ES-I3 (cell line): ENCODE data around the gene PABPN1L.

Source experiments
- H3K36me3 ChIP-seq: 2 replicates; pipeline ENCODE4 v1.6.1; 2013; ENCODE audit warnings: mild to moderate bottlenecking, low read length, control low read depth, moderate library complexity; ENCODE audit not compliant: insufficient read depth
- H3K4me1 ChIP-seq: 2 replicates; pipeline ENCODE4 v1.6.1; 2013; ENCODE audit warnings: mild to moderate bottlenecking, control low read depth, low read length; ENCODE audit not compliant: insufficient read depth
- H3K9ac ChIP-seq: 2 replicates; pipeline ENCODE4 v1.6.1; 2013; ENCODE audit warnings: low read depth, mild to moderate bottlenecking, low read length, moderate library complexity
- H3K9me3 ChIP-seq: 2 replicates; pipeline ENCODE4 v1.6.1; 2013; ENCODE audit warnings: mild to moderate bottlenecking, low read length, moderate library complexity; ENCODE audit not compliant: control insufficient read depth, insufficient read depth

PABPN1L gene

GRCh38 chr16:88844419-88845036 is 21.9 kb downstream of the PABPN1L start:
- Histone ChIP-seq H3K36me3 (no peaks in the 10 kb centered on the region), H3K4me1 (no peaks in the 10 kb centered on the region), H3K9me3 (no peaks in the 10 kb centered on the region), H3K9ac (no peak overlapping the region)

GRCh38 chr16:88843256-88843655 is 23.2 kb downstream of the PABPN1L start:
- no peaks in the 10 kb centered on the region for H3K36me3 ChIP-seq
- no peak overlapping the region for H3K9ac ChIP-seq
- no peaks in the 10 kb centered on the region for H3K9me3 ChIP-seq
- no peaks in the 10 kb centered on the region for H3K4me1 ChIP-seq

- Histone ChIP-seq H3K4me1 (no peaks in the 10 kb centered on the region), H3K9me3 (no peaks in the 10 kb centered on the region), H3K36me3 (no peaks in the 10 kb centered on the region), H3K9ac (no peak overlapping the region)
Observed at GRCh38 chr16:88842806-88843205, 23.7 kb downstream of the PABPN1L start.

DNA sequence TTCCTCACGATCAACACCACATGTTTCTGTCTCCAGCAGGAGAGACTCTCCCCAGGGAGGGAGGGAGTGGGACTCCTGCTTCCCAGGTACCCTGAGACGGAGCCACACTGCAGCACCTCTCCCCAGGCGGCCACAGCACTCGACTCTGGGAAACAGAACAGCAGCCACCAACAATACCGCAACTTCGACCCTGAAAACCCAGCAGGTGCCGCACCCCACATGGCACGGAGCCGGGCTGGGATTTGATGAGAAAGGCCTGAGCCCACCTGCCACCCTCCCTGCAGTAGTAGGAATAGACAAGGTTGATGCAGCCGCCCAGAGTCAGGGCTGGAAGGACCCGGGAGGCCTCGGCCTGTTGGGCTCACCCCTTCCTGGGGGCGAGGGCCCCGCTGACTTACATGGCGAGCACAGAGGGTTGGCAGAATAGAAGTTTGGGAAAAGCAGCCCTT is 24.1 kb downstream of the PABPN1L start:
- no peak overlapping the region for H3K9ac ChIP-seq
- no peaks in the 10 kb centered on the region for H3K4me1 ChIP-seq
- no peaks in the 10 kb centered on the region for H3K36me3 ChIP-seq
- H3K9me3 ChIP-seq: no peaks in the 10 kb centered on the region

DNA sequence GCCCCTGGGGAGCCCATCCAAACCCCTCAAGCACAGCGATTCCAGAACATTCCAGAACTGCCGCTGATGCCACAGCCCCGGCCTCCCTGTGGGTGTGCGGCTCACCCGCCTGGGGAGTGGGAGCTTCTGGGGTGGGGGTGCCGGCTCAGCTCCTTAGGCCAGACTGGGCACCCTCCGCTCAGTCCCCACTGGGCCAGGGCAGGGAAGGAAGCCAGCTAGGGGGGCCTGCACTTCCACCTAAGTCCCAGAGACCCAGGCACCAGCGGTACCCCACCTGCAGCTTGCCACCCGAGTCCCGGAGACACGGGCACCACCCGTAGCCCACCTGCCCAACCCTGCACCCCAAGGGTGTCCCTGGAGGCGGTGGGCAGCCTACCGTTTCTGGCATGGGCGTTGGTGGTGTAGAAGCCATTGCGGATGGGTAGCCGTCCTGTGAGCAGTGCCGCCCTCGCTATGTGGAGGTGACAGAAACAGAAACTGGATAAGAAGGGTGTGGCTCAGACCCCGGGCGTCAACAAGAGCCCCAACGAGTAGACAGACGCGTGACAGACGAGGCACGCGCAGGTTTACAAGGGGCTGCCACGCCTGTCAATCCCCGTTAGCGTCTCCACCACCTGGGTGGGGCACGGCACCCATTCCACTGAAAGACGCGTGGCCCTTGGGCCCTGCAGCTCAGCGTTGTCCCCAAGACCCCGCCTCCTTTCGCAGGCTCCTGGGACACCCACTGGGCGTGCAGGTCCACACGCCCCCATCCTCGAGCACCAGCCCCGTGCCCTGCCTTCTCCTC is 24.7 kb downstream of the PABPN1L start:
- Histone ChIP-seq H3K4me1 (no peaks in the 10 kb centered on the region), H3K36me3 (no peaks in the 10 kb centered on the region), H3K9ac (no peak overlapping the region), H3K9me3 (no peaks in the 10 kb centered on the region)

GRCh38 chr16:88840600-88841215 is 25.8 kb downstream of the PABPN1L start:
- Histone ChIP-seq H3K4me1 (no peaks in the 10 kb centered on the region), H3K36me3 (no peaks in the 10 kb centered on the region), H3K9ac (no peak overlapping the region), H3K9me3 (no peaks in the 10 kb centered on the region)

GRCh38 chr16:88839745-88840599 is 26.5 kb downstream of the PABPN1L start:
- no peaks in the 10 kb centered on the region for H3K9me3 ChIP-seq
- no peaks in the 10 kb centered on the region for H3K36me3 ChIP-seq
- no peaks in the 10 kb centered on the region for H3K4me1 ChIP-seq
- no peak overlapping the region for H3K9ac ChIP-seq

DNA sequence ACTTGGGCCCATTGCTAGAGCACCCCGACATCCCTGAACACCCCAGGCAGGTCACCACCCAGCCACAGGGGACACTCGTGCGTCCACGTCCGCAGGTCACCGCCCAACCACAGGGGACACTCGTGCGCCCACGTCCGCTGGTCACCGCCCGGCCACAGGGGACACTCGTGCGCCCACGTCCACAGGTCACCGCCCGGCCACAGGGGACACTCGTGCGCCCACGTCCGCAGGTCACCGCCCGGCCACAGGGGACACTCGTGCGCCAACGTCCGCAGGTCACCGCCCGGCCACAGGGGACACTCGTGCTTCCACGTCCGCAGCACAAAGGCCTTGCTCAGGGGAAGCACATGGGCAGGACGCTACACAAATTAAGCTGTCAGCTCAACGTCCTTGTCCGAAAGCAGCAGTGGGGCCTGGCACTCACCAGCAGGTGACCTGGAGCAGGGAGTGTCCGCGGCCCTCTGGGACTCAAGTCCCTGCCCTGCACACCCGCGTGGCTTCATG is 27.4 kb downstream of the PABPN1L start:
- Histone ChIP-seq H3K9ac (no peak overlapping the region), H3K36me3 (no peaks in the 10 kb centered on the region), H3K4me1 (no peaks in the 10 kb centered on the region), H3K9me3 (no peaks in the 10 kb centered on the region)

GRCh38 chr16:88838566-88838965 is 27.9 kb downstream of the PABPN1L start:
- Histone ChIP-seq H3K9me3 (no peaks in the 10 kb centered on the region), H3K4me1 (no peaks in the 10 kb centered on the region), H3K9ac (no peak overlapping the region), H3K36me3 (no peaks in the 10 kb centered on the region)

DNA sequence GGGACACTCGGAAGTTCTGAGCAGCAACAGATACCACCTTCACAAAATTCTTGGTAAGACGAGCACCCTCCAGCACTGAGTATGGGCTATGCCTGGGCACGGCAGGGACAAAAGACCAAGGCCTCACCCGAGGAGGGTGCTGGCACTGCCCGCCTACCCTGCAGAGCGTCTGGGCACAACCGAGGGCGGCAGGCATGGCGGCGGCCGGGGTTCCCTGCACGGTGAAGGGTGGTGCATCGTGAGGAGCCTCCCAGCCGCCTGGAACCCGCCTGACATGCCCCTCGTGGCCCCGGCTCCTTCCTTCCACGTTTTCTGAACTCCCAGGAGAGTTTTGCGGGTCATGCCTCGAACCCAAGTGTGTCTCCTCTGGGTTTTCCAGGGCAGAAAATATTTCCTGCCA is 28.7 kb downstream of the PABPN1L start:
- no peaks in the 10 kb centered on the region for H3K4me1 ChIP-seq
- no peaks in the 10 kb centered on the region for H3K9me3 ChIP-seq
- no peak overlapping the region for H3K9ac ChIP-seq
- no peaks in the 10 kb centered on the region for H3K36me3 ChIP-seq

- no peak overlapping the region for H3K9ac ChIP-seq
Observed at GRCh38 chr16:88836791-88837190, 29.7 kb downstream of the PABPN1L start.

DNA sequence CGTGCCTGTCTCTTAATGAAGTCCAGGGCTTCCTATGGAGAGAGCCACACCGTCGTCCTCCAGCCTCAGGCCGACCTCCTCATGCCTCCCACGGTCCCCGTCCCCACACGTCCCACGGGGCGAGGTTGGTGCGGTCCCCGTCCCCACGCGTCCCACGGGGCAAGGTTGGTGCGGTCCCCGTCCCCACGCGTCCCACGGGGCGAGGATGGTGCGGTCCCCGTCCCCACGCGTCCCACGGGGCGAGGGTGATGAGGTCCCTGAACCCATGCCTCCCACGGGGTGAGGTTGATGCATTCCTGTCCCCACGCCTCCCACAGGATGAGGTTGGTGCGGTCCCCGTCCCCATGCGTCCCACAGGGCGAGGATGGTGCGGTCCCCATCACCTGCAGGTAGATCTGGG is 30.6 kb downstream of the PABPN1L start:
- Histone ChIP-seq H3K9me3 (no peaks in the 10 kb centered on the region), H3K9ac (no peak overlapping the region), H3K36me3 (no peaks in the 10 kb centered on the region), H3K4me1 (no peaks in the 10 kb centered on the region)

More at GRCh38 chr16:88836791-88837190, 29.7 kb downstream of the PABPN1L start:
- no peaks in the 10 kb centered on the region for H3K4me1 ChIP-seq
- no peaks in the 10 kb centered on the region for H3K36me3 ChIP-seq
- no peaks in the 10 kb centered on the region for H3K9me3 ChIP-seq

- Histone ChIP-seq H3K9ac (no peak overlapping the region), H3K36me3 (no peaks in the 10 kb centered on the region), H3K9me3 (no peaks in the 10 kb centered on the region), H3K4me1 (no peaks in the 10 kb centered on the region)
Observed at GRCh38 chr16:88835383-88835782, 31.1 kb downstream of the PABPN1L start.

GRCh38 chr16:88834670-88835069 is 31.8 kb downstream of the PABPN1L start:
- Histone ChIP-seq H3K4me1 (no peaks in the 10 kb centered on the region), H3K9ac (no peak overlapping the region), H3K36me3 (no peaks in the 10 kb centered on the region), H3K9me3 (no peaks in the 10 kb centered on the region)
